ENCODE measurements around the gene PLXNB2.
"Not testable (repeated sequence)": the region's sequence is repeated elsewhere in the genome, so short reads cannot be mapped to it uniquely, and the experiment has no call there.

Gene PLXNB2

DNA sequence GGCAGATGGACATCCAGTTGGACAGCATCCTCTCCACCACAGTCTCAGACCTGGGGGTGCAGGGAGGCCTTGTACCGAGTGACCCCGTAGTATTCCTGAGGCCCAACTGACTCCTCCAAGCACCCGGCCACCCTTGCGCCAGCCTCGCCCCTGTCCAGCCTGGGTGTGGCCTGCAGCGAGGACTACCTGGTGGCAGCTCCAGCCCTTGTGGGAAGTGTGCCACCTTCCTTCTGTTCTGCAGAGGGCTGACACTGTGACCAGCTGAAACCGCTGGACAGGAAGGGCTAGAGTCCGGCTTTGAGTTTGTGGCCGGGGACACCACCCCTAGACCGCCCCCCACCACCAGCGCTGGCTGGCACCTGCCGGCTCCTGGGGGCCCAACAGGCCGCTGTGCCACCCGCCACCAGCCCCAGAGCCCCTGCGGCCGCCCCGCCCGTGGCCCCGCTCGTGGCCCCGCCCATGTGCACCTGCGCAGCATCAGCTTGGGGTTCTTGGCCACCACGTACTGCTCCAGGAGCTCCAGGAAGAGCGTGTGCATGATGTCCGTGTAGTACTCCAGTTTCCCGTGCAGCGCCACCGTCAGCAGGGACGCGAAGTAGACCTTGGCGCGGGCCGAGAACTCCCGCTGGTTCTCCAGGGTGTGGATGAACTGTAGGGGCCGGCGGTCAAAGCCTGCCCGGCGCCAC is 27.3 kb downstream of the PLXNB2 start:
- H3K9me3 Mint-ChIP-seq, result no peaks in the 10 kb centered on the region
- CTCF ChIA-PET, result interaction anchor here (0.9 kb wide), 1 partner anchor 46 kb away, joined by 3 read pairs; the partner anchor contains the start of gene DENND6B
- no peak overlapping the region for H3K4me3 Mint-ChIP-seq
- H3K27me3 Mint-ChIP-seq, result no peaks in the 10 kb centered on the region
- H3K4me1 Mint-ChIP-seq, result no peaks in the 10 kb centered on the region
- H3K36me3 Mint-ChIP-seq, result no peaks in the 10 kb centered on the region
- no peak for DNase-seq
- no peak overlapping the region for H3K27ac Mint-ChIP-seq

GRCh38 chr22:50278956-50279619 is 28.4 kb downstream of the PLXNB2 start:
- no peaks in the 10 kb centered on the region for H3K9me3 Mint-ChIP-seq
- DNase-seq, result no peak
- CTCF ChIA-PET, result interaction anchor here (0.9 kb wide), 1 partner anchor 47 kb away, joined by 3 read pairs; the partner anchor contains the start of gene DENND6B
- H3K27me3 Mint-ChIP-seq, result peaks cover 3% of the 10 kb centered on the region
- no peak overlapping the region for H3K27ac Mint-ChIP-seq
- no peak overlapping the region for H3K4me3 Mint-ChIP-seq
- no peaks in the 10 kb centered on the region for H3K36me3 Mint-ChIP-seq
- H3K4me1 Mint-ChIP-seq, result no peaks in the 10 kb centered on the region

DNA sequence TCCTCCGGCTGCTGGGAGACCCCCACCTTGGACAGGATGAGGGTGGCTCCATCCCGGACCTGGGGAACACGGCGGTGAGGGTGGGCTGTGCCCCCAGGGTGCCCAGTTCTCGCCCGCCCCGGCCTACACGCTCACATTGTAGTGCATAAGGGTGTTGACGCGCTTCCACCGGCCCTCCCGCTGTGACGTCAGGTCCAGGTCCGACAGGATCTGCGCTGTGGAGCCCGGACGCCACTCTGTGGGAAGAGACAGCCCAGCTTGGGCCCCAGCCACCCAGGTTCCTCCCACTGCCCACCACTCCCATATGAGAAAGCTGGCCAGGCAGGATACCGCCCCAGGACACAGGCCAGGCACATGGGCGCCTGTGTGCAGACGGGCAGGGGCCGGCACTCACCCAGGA is 29.0 kb downstream of the PLXNB2 start:
- CTCF ChIA-PET, result no interaction called here
- H3K4me3 Mint-ChIP-seq, result no peak overlapping the region
- H3K36me3 Mint-ChIP-seq, result no peaks in the 10 kb centered on the region
- DNase-seq, result no peak
- H3K9me3 Mint-ChIP-seq, result no peaks in the 10 kb centered on the region
- peaks cover 9% of the 10 kb centered on the region for H3K27me3 Mint-ChIP-seq
- no peaks in the 10 kb centered on the region for H3K4me1 Mint-ChIP-seq
- H3K27ac Mint-ChIP-seq, result no peak overlapping the region

- Mint-ChIP-seq H3K36me3 (no peaks in the 10 kb centered on the region), H3K4me3 (no peak overlapping the region), H3K27ac (no peak overlapping the region), H3K4me1 (no peaks in the 10 kb centered on the region), H3K9me3 (no peaks in the 10 kb centered on the region), H3K27me3 (peaks cover 16% of the 10 kb centered on the region)
- no peak for DNase-seq
- CTCF ChIA-PET, result no interaction called here
Observed at GRCh38 chr22:50277761-50278160, 29.7 kb downstream of the PLXNB2 start.

- H3K4me1 Mint-ChIP-seq, result peaks cover under 1% of the 10 kb centered on the region
- no peak overlapping the region for H3K4me3 Mint-ChIP-seq
- H3K27ac Mint-ChIP-seq, result no peak overlapping the region
- CTCF ChIA-PET, result interaction anchor here (0.6 to 2.7 kb wide), 21 partner anchors 17 to 418 kb away, joined by 3 to 30 read pairs (median 4); partner anchors contain the start of genes DENND6B and LMF2
- H3K36me3 Mint-ChIP-seq, result no peaks in the 10 kb centered on the region
- no peaks in the 10 kb centered on the region for H3K9me3 Mint-ChIP-seq
- peaks cover 31% of the 10 kb centered on the region for H3K27me3 Mint-ChIP-seq
- peak; percentile 63 for DNase-seq
Observed at GRCh38 chr22:50276143-50276542, 31.3 kb downstream of the PLXNB2 start.

DNA sequence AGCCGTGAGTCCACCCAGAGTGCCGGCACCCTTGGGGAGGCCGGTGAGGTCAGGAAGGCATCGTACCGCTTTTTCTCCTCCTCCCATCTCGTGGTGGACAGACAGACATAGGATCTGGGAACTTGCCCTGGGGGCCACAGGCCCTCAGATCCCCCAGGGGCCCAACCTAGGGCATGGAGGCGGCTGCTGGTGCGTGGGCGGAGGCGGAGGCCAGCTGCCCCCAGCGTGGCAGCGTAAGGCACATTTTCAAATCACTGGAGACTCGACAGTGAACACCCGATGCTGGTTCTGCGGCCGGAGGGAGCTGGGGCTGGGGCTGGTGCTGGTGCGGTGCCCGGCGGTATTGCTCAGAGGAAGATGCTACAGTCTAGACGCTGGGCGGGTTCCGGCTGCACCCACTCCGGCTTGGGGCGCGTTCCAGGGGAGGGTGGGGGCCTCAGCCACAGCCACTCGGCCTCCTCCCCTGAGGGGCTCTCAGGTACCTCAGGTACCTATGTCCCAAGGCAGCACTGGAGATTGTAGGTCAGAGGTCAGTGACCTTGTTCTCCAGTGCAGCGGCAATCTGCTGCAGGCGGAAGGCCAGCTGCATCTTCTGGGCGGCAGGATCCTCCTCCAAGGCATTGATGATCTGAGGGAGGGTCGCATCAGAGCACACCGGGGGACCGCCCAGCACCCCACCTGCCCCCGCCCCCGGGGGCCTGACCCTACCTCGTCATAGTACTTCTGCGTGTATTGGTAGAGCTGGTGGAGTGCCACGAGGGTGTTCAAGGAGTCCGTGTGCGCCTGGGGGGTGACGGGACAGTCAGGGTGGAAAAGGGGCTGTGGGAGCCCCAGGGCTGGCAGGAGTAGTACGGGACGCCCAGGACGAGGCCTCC is 32.0 kb downstream of the PLXNB2 start:
- no peak for DNase-seq
- Mint-ChIP-seq H3K27ac (no peak overlapping the region), H3K36me3 (no peaks in the 10 kb centered on the region), H3K4me1 (peaks cover 7% of the 10 kb centered on the region), H3K9me3 (no peaks in the 10 kb centered on the region), H3K4me3 (no peak overlapping the region), H3K27me3 (peaks cover 38% of the 10 kb centered on the region)
- CTCF ChIA-PET, result interaction anchor here (0.8 to 2.7 kb wide), 15 partner anchors 17 to 346 kb away, joined by 3 to 30 read pairs (median 4); partner anchors contain the start of gene LMF2

GRCh38 chr22:50274771-50275170 is 32.7 kb downstream of the PLXNB2 start:
- no peaks in the 10 kb centered on the region for H3K36me3 Mint-ChIP-seq
- peaks cover 7% of the 10 kb centered on the region for H3K4me1 Mint-ChIP-seq
- no peak overlapping the region for H3K27ac Mint-ChIP-seq
- CTCF ChIA-PET, result interaction anchor here (1.3 to 2.7 kb wide), 7 partner anchors 40 to 224 kb away, joined by 4 to 30 read pairs (median 7); no protein-coding TSS in a partner anchor
- H3K9me3 Mint-ChIP-seq, result no peaks in the 10 kb centered on the region
- H3K4me3 Mint-ChIP-seq, result no peak overlapping the region
- peaks cover 39% of the 10 kb centered on the region for H3K27me3 Mint-ChIP-seq
- DNase-seq, result no peak

GRCh38 chr22:50274311-50274710 is 33.1 kb downstream of the PLXNB2 start:
- Mint-ChIP-seq H3K4me1 (peaks cover 9% of the 10 kb centered on the region), H3K27ac (no peak overlapping the region), H3K36me3 (no peaks in the 10 kb centered on the region), H3K9me3 (no peaks in the 10 kb centered on the region), H3K27me3 (peaks cover 42% of the 10 kb centered on the region), H3K4me3 (no peak overlapping the region)
- CTCF ChIA-PET, result interaction anchor here (1.3 to 2.6 kb wide), 5 partner anchors 40 to 224 kb away, joined by 4 to 10 read pairs (median 7); partner anchors contain the start of gene DENND6B
- peak; percentile 64 for DNase-seq

GRCh38 chr22:50273781-50274180 is 33.7 kb downstream of the PLXNB2 start:
- H3K4me3 Mint-ChIP-seq, DNase-seq, H3K27ac Mint-ChIP-seq, H3K36me3 Mint-ChIP-seq, H3K9me3 Mint-ChIP-seq: not testable (repeated sequence)
- peaks cover 47% of the 10 kb centered on the region for H3K27me3 Mint-ChIP-seq
- CTCF ChIA-PET, result interaction anchor here (1.3 to 2.6 kb wide), 5 partner anchors 41 to 225 kb away, joined by 4 to 10 read pairs (median 7); partner anchors contain the start of gene DENND6B
- H3K4me1 Mint-ChIP-seq, result peaks cover 12% of the 10 kb centered on the region

- not testable (repeated sequence) for H3K27ac Mint-ChIP-seq, H3K9me3 Mint-ChIP-seq, H3K4me3 Mint-ChIP-seq, DNase-seq, H3K36me3 Mint-ChIP-seq
- CTCF ChIA-PET, result interaction anchor here (1.3 to 2.6 kb wide), 5 partner anchors 21 to 225 kb away, joined by 4 to 10 read pairs (median 7); partner anchors contain the start of gene DENND6B
- Mint-ChIP-seq H3K4me1 (peaks cover 16% of the 10 kb centered on the region), H3K27me3 (peaks cover 52% of the 10 kb centered on the region)
Observed at GRCh38 chr22:50273352-50273751, 34.1 kb downstream of the PLXNB2 start.

- H3K27me3 Mint-ChIP-seq, result peaks cover 57% of the 10 kb centered on the region
- DNase-seq, result no peak
- H3K27ac Mint-ChIP-seq, result no peak overlapping the region
- no peak overlapping the region for H3K4me3 Mint-ChIP-seq
- peaks cover 19% of the 10 kb centered on the region for H3K4me1 Mint-ChIP-seq
- no peaks in the 10 kb centered on the region for H3K36me3 Mint-ChIP-seq
- no peaks in the 10 kb centered on the region for H3K9me3 Mint-ChIP-seq
- CTCF ChIA-PET, result interaction anchor here (0.8 to 2.6 kb wide), 5 partner anchors 19 to 226 kb away, joined by 3 to 11 read pairs (median 9); partner anchors contain the start of gene DENND6B
Observed at GRCh38 chr22:50272044-50272802, 35.2 kb downstream of the PLXNB2 start.

- Mint-ChIP-seq H3K27ac (no peak overlapping the region), H3K27me3 (peaks cover 57% of the 10 kb centered on the region), H3K9me3 (no peaks in the 10 kb centered on the region), H3K36me3 (no peaks in the 10 kb centered on the region), H3K4me3 (no peak overlapping the region), H3K4me1 (peaks cover 19% of the 10 kb centered on the region)
- DNase-seq, result peak; percentile 74
- CTCF ChIA-PET, result interaction anchor here (1.2 to 1.6 kb wide), 2 partner anchors 19 to 70 kb away, joined by 7 to 11 read pairs; no protein-coding TSS in a partner anchor
Observed at GRCh38 chr22:50271519-50271970, 35.9 kb downstream of the PLXNB2 start.

All from activated naive CD4-positive, alpha-beta T cell treated with anti-CD3 and anti-CD28 coated beads, Interleukin-2, amount 10 ng/mL, durations not matched to agents 7 days and 5 days (primary cell).